Right ventricle myocardium superior (tissue), 1 donor: Measurements from ENCODE around the gene CSPG5. TPM values are rescaled to one million over a fixed set of nuclear protein-coding genes. Genes with fewer than 3 reads are reported as not detected.

Experiments used
- ATAC-seq: fragments of 200-7000 bp; cut with Tn5 transposase; one replicate; pipeline ENCODE4 v1.9.1; 2020; ENCODE audit warnings: mild to moderate bottlenecking; ENCODE audit not compliant: poor library complexity
- DNase-seq: peaks from one replicate; pipeline ENCODE4 v3.0.0-alpha.2; 2020
- intact Hi-C: fragments of 100-400 bp; cut with DNase I; formaldehyde crosslinking; loops from one replicate; pipeline ENCODE4 v1.11.2; 2022
- total RNA-seq: library from RNA; stranded (reverse); fragmentation: NEBNext Ultra II Directional; extraction: Animal tissue kit (Norgen Biotek cat#: 25700); gene quantifications from one replicate; pipeline ENCODE4 v1.2.1, GENCODE V29; 2021
- donor health status: DM: no; HTN: yes; CAD: no; lungs with severe emphysema.

Gene CSPG5
- total RNA-seq, 1 donor from 2014 or later, result 0.22 TPM

DNA sequence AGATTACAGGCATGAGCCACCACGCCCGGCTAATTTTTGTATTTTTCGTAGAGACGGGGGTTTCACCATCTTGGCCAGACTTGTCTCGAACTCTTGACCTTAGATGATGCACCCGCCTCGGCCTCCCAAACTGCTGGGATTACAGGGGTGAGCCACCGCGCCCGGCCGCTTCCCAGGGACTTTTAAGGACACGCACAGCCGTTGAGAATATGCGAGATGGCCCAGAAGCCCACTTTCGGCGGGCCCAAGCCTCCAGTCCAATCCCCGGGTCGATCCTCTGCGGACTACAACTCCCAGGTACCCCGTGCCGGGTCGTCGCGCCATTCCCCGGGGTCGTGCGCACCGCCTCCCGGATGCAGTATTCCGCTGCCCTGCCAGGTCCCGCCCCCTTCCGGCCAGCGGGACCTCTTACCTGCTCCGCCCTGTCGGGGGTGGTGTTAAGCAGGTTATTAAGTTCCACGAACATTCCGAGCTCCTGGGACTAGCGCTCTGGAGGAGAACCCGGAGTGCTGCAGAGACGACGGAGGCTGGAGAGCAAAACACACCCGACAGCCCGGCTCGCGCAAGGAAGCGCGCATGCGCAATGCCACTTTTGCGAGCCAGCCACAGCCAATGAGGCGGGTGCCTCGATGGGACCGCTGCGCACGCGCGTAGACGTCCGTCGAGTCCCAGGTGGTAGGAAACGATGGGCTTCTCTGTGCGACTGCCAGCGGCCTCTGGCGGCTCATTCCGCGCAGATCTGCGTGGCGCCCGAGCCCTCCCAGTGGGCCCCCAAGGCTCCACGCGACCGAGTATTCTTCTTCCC is 65.3 kb downstream of the CSPG5 start, which contains the start of gene ELP6:
TSS of gene ELP6 (minus strand) at position 588 of the 805 bp plus-strand sequence. CDS start at position 466, 122 bp downstream.
- DNase-seq (peak; percentile 98), ATAC-seq (peak; percentile 99)
- intact Hi-C loops, result no loop called here

- intact Hi-C loops, result no loop called here
- peak; percentile 42 for DNase-seq
- peak; percentile 11 for ATAC-seq
Observed at GRCh38 chr3:47512416-47513124, 66.1 kb downstream of the CSPG5 start.

Other genes starting within 250 kb of the CSPG5 start
- gene PTPN23, start 197.8 kb downstream of the CSPG5 start, total RNA-seq, result 19.0 TPM
- 39.7 TPM for gene SCAP, start 102.9 kb downstream of the CSPG5 start, total RNA-seq
- gene ELP6, start 65.2 kb downstream of the CSPG5 start, total RNA-seq, result 20.1 TPM
- gene SMARCC1, start 203.0 kb upstream of the CSPG5 start, total RNA-seq, result 20.8 TPM
- gene DHX30, start 224.3 kb upstream of the CSPG5 start, total RNA-seq, result 45.3 TPM